ENCODE measurements around the gene PTPRN2.

DNA sequence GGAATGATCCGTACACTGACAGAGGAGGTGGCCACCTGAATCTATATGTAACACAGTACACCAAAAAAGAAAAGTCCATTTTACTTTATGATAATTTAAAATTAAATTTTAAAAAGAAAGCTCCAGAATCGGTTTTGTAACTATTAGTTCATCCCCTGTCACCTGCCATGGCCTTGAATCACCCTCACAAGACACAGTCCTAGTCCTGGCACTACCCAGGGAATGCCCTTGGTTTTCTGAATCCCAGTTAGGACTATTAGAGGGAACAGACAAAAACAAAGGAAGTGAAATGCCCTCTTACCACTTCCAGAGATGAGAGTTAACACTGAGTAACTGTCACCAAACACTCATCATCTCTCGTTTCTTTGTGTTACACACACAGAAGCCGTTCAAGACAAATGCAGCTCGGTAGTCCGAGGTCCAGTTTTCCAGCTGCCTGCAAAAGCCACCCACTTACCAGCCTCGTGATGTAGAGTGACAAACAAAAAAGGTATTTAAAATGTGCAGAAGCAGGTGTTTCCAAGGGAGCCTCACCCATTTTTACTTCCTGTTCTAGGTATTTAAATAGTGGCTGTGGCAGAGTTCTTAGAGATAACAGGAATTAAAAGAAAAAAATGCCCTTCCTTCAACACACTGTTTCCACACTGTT is 6.1 kb downstream of the PTPRN2 start:
- TF ChIP-seq CTCF (IDR thresholded peaks at IDR 0.05) (no peak), POLR2A (IDR thresholded peaks at IDR 0.05) (no peak)
